ENCODE data around the gene KRT7.

GRCh38 chr12:52241205-52241842 is 8.3 kb downstream of the KRT7 start:
- TF ChIP-seq CBX1 (IDR thresholded peaks at IDR 0.05; ENCODE audit: low read depth) (no peak), CTCF (IDR thresholded peaks at IDR 0.05 in 2 of 3, conservative IDR thresholded peaks at IDR 0.05 in 1 of 3; ENCODE audit: insufficient read depth in 2 of 3, low read depth in 1 of 3, low read length in 3 of 3) (no peak), POLR2A (conservative IDR thresholded peaks at IDR 0.05) (no peak), ZNF239 (CRISPR knock-in tag; IDR thresholded peaks at IDR 0.05) (no peak), MGA (IDR thresholded peaks at IDR 0.05) (no peak), ZNF76 (CRISPR knock-in tag; IDR thresholded peaks at IDR 0.05; ENCODE audit: borderline replicate concordance) (no peak), ZNF318 (IDR thresholded peaks at IDR 0.05; ENCODE audit: borderline replicate concordance in 1 of 2, low read depth in 1 of 2) (no peak), NR2C2 (CRISPR knock-in tag; IDR thresholded peaks at IDR 0.05) (no peak), NR2C2 (tag; IDR thresholded peaks at IDR 0.05) (no peak), TEAD4 (IDR thresholded peaks at IDR 0.05; ENCODE audit: low read length) (no peak), TEAD4 (CRISPR knock-in tag; IDR thresholded peaks at IDR 0.05; ENCODE audit: borderline replicate concordance) (no peak), POLR2AphosphoS2 (IDR thresholded peaks at IDR 0.05; ENCODE audit: low read length) (no peak)

Data from K562 (cell line).